ENCODE measurements around the gene SMIM5.

SMIM5 gene

GRCh38 chr17:75642182-75642783 lies 9.0 kb downstream of the SMIM5 start:
- DNase-seq: no peak

GRCh38 chr17:75642784-75643642 lies 9.8 kb downstream of the SMIM5 start:
- no peak for DNase-seq

- DNase-seq: no peak
These were observed 10.4 kb downstream of the SMIM5 start for GRCh38 chr17:75643643-75644017.

GRCh38 chr17:75645501-75645888 lies 12.3 kb downstream of the SMIM5 start:
- DNase-seq: no peak

GRCh38 chr17:75645889-75646637 lies 12.8 kb downstream of the SMIM5 start:
- no peak for DNase-seq

- DNase-seq: no peak
These were observed 13.4 kb downstream of the SMIM5 start for GRCh38 chr17:75646638-75646992.

GRCh38 chr17:75647061-75647460 lies 13.8 kb downstream of the SMIM5 start:
- no peak for DNase-seq

GRCh38 chr17:75647921-75648320 lies 14.7 kb downstream of the SMIM5 start:
- no peak for DNase-seq

GRCh38 chr17:75649687-75650086 lies 16.5 kb downstream of the SMIM5 start:
- DNase-seq: no peak

- DNase-seq: no peak
These were observed 17.6 kb downstream of the SMIM5 start for GRCh38 chr17:75650874-75651273.

- no peak for DNase-seq
These were observed 19.1 kb downstream of the SMIM5 start for GRCh38 chr17:75652341-75652740.

- DNase-seq: peak in 1 of 2 donors; percentile 13
These were observed 19.8 kb downstream of the SMIM5 start for GRCh38 chr17:75652934-75653549.

GRCh38 chr17:75654176-75654575 lies 20.9 kb downstream of the SMIM5 start:
- no peak for DNase-seq

- no peak for DNase-seq
These were observed 25.0 kb downstream of the SMIM5 start for GRCh38 chr17:75658237-75658636.

- DNase-seq: no peak
These were observed 28.3 kb downstream of the SMIM5 start for GRCh38 chr17:75661531-75661930.

- no peak for DNase-seq
These were observed 29.3 kb downstream of the SMIM5 start for GRCh38 chr17:75662511-75662910.

GRCh38 chr17:75664099-75664549 lies 30.9 kb downstream of the SMIM5 start:
- DNase-seq: no peak

- DNase-seq: no peak
These were observed 32.7 kb downstream of the SMIM5 start for GRCh38 chr17:75665981-75666380.

- peak; percentile 97 to 99 for DNase-seq
These were observed 33.9 kb downstream of the SMIM5 start, which contains the start of the genes RECQL5 and SAP30BP for GRCh38 chr17:75666959-75667790. RECQL5 (minus strand) TSS chr17:75667154; CDS start chr17:75666557, 597 bp downstream. SAP30BP (plus strand) TSS chr17:75667338; CDS start chr17:75667373, 35 bp downstream.

- DNase-seq: no peak
These were observed 34.6 kb downstream of the SMIM5 start for GRCh38 chr17:75667825-75668224.

GRCh38 chr17:75668489-75668888 lies 35.3 kb downstream of the SMIM5 start:
- no peak for DNase-seq

- no peak for DNase-seq
These were observed 37.6 kb downstream of the SMIM5 start for GRCh38 chr17:75670868-75671267.

Measured in stimulated activated CD4-positive, alpha-beta T cell treated with anti-CD3 and anti-CD28 coated beads, Interleukin-2, amount 100 ng/mL, for 24 hours (primary cell).